Adrenal gland (tissue), 12 donors: ENCODE measurements around the gene SRP72. TPM values are rescaled to one million over a fixed set of nuclear protein-coding genes. Genes with fewer than 3 reads are reported as not detected.

ENCODE experiments used
- DNase-seq, 7 donors: peaks; one replicate each; pipeline ENCODE4 v3.0.0-alpha.2; 2019 to 2020
- H3K27ac ChIP-seq, 5 donors: fragments of 200-600 bp; sonication (generic) in 4 of 5; 1 replicate in 3 of 5; 2 replicates in 2 of 5; pipeline versions ENCODE4 v1.5.1 to v1.8.0; 2016 to 2020; ENCODE audit warnings: mild to moderate bottlenecking in 1 of 5
- H3K27me3 ChIP-seq: fragments of 200-600 bp; 2 replicates; pipeline ENCODE4 v1.8.0; 2021
- H3K36me3 ChIP-seq, 2 donors: fragments of 200-600 bp; replicated peaks in 1 of 2; 1 replicate in 1 of 2; 2 replicates in 1 of 2; pipeline versions ENCODE4 v1.5.1 to v1.8.0; 2018 to 2022
- H3K4me1 ChIP-seq, 2 donors: fragments of 200-600 bp; replicated peaks in 1 of 2; 1 replicate in 1 of 2; 2 replicates in 1 of 2; pipeline versions ENCODE4 v1.5.1 to v1.8.0; 2018 to 2021
- H3K4me3 ChIP-seq, 4 donors: fragments of 200-600 bp; sonication (generic) in 3 of 4; one replicate each; pipeline ENCODE4 v1.5.1; 2016 to 2018
- H3K9me3 ChIP-seq, 3 donors: fragments of 200-600 bp; sonication (generic) in 1 of 3; replicated peaks in 1 of 3; 1 replicate in 2 of 3; 2 replicates in 1 of 3; pipeline versions ENCODE4 v1.5.1 to v1.8.0; 2016 to 2021
- CTCF ChIP-seq, 6 experiments: fragments of 450-650 bp in 4 of 6; fragments of 200-600 bp in 2 of 6; sonication (generic) in 1 of 6; IDR thresholded peaks; 1 replicate in 5 of 6; 2 replicates in 1 of 6; pipeline versions ENCODE4 v1.5.1 to v1.8.0; 2016 to 2021; ENCODE audit warnings: antibody characterized with exemption in 6 of 6, mild to moderate bottlenecking in 2 of 6, moderate library complexity in 1 of 6
- POLR2A ChIP-seq, 2 donors: fragments of 450-650 bp; IDR thresholded peaks; one replicate each; pipeline ENCODE4 v1.6.1; 2017; ENCODE audit warnings: antibody characterized with exemption in 2 of 2, mild to moderate bottlenecking in 2 of 2, moderate library complexity in 1 of 2
- WGBS, 4 donors: extraction: QIAGEN DNeasy Blood & Tissue Kit in 2 of 4; methylation state at CpG; one replicate each; pipeline versions ENCODE4 v1.1.5 to v1.1.7; 2013 to 2017; 5-methylcytosine and 5-hydroxymethylcytosine counted together
- intact Hi-C, 2 donors: fragments of 100-400 bp; cut with DNase I; formaldehyde crosslinking; loops; one replicate each; pipeline versions ENCODE4 v1.14.1 to v1.15.0; 2022 to 2023
- polyA plus RNA-seq, 3 donors: library from polyadenylated mRNA; stranded (reverse); fragments of 200-250 nt in 2 of 3; fragments of 350-450 nt in 1 of 3; fragmentation: Illumina TruSeq in 1 of 3; extraction: RNeasy Lipid Tissue Mini Kit (QIAGEN cat#74804) in 1 of 3; gene quantifications; one replicate each; pipeline ENCODE4 v1.2.3, GENCODE V29; 2013 to 2014
- total RNA-seq, 9 donors: library from RNA; depleted of rRNA in 4 of 9; stranded (reverse); fragments of >200 nt in 4 of 9; fragments of 120-200 nt in 1 of 9; fragmentation: NEBNext Ultra II Directional in 1 of 9; extraction: Animal tissue kit (Norgen Biotek cat#: 25700) in 1 of 9; gene quantifications; one replicate each; pipeline versions ENCODE4 v1.1.0 to v1.2.4, GENCODE V29; 2013 to 2023
- donor health status: healthy with polysubstance abuse.
- donor health status: Bipolar disorder and iron deficiency.
- donor health status: DM: yes; HTN: yes; CAD: no.
- donor health status: DM: no; HTN: no; CAD: no.
- donor health status: DM: no; HTN: no; CAD: no.
- donor health status: DM: yes; HTN: yes; CAD: no.

Gene SRP72
- total and polyA plus RNA-seq, 12 donors: 28.0 to 207 (median 66.5) TPM

- no peaks in the 10 kb centered on the region for H3K9me3 ChIP-seq
- no peak overlapping the region for H3K27ac ChIP-seq
- H3K27me3 ChIP-seq: no peaks in the 10 kb centered on the region
- no peak for TF ChIP-seq CTCF (IDR thresholded peaks at IDR 0.05)
- TF ChIP-seq POLR2A (IDR thresholded peaks at IDR 0.05): no peak
- intact Hi-C loops: no loop called here
- DNase-seq: no peak
- 80 to 82% (median 80%) methylated on average over 4 of the region's 4 CpGs for WGBS, 4 donors
- H3K4me1 ChIP-seq: peaks cover 0 to 5% of the 10 kb centered on the region in 2 donors
- H3K4me3 ChIP-seq: no peak overlapping the region
- H3K36me3 ChIP-seq: no peaks in the 10 kb centered on the region
Observed at GRCh38 chr4:56531823-56532222, 64.4 kb downstream of the SRP72 start.

GRCh38 chr4:56532239-56532638, 64.8 kb downstream of the SRP72 start:
- Histone ChIP-seq H3K27me3 (no peaks in the 10 kb centered on the region), H3K4me1 (peaks cover 0 to 5% of the 10 kb centered on the region in 2 donors), H3K27ac (no peak overlapping the region), H3K4me3 (no peak overlapping the region), H3K36me3 (no peaks in the 10 kb centered on the region), H3K9me3 (no peaks in the 10 kb centered on the region)
- TF ChIP-seq CTCF (IDR thresholded peaks at IDR 0.05): no peak
- no peak for TF ChIP-seq POLR2A (IDR thresholded peaks at IDR 0.05)
- intact Hi-C loops: no loop called here
- 89 to 98% (median 95%) methylated on average over 2 of the region's 2 CpGs for WGBS, 4 donors
- DNase-seq: no peak

GRCh38 chr4:56535915-56536314, 68.5 kb downstream of the SRP72 start:
- Histone ChIP-seq H3K27me3 (no peaks in the 10 kb centered on the region), H3K36me3 (no peaks in the 10 kb centered on the region), H3K4me3 (no peak overlapping the region), H3K4me1 (peaks cover 0 to under 1% of the 10 kb centered on the region in 2 donors), H3K9me3 (no peaks in the 10 kb centered on the region), H3K27ac (no peak overlapping the region)
- intact Hi-C loops: no loop called here
- TF ChIP-seq POLR2A (IDR thresholded peaks at IDR 0.05): no peak
- no peak for TF ChIP-seq CTCF (IDR thresholded peaks at IDR 0.05)
- WGBS, 4 donors: 75 to 92% (median 81%) methylated on average over 7 of the region's 7 CpGs
- no peak for DNase-seq

GRCh38 chr4:56537147-56537546, 69.7 kb downstream of the SRP72 start:
- H3K36me3 ChIP-seq: no peaks in the 10 kb centered on the region
- no peaks in the 10 kb centered on the region for H3K9me3 ChIP-seq
- no peaks in the 10 kb centered on the region for H3K27me3 ChIP-seq
- intact Hi-C loops: no loop called here
- WGBS, 4 donors: 90 to 100% (median 93%) methylated on average over 1 of the region's 1 CpG
- no peaks in the 10 kb centered on the region for H3K4me1 ChIP-seq
- no peak overlapping the region for H3K4me3 ChIP-seq
- TF ChIP-seq POLR2A (IDR thresholded peaks at IDR 0.05) (no peak), CTCF (IDR thresholded peaks at IDR 0.05) (no peak)
- H3K27ac ChIP-seq: no peak overlapping the region
- no peak for DNase-seq
